ENCODE data around the gene ERC2.

ERC2 gene

DNA sequence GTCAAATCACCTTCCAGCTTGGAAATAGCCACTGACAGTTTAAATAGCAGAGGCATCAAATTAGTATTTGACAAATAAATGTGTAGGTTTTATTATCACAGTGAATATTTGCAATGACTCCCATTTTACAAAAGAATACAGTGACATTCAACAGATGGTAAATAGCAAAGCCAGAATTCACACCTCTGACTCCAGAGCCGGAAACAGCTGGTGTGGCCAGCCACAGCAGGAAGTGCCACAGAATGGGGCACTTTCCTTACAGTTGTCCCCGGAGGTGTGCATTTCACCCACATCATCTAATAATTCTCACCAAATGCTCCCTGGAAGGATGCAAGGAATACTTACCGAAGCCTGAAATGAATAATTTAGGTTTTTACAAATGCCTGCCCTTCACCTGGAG is 685.5 kb downstream of the ERC2 start:
- Mint-ChIP-seq H3K4me1 (no peaks in the 10 kb centered on the region), H3K9me3 (no peaks in the 10 kb centered on the region), H3K27ac (no peak overlapping the region), H3K4me3 (no peak overlapping the region), H3K36me3 (no peaks in the 10 kb centered on the region), H3K27me3 (peaks cover 3% of the 10 kb centered on the region)

DNA sequence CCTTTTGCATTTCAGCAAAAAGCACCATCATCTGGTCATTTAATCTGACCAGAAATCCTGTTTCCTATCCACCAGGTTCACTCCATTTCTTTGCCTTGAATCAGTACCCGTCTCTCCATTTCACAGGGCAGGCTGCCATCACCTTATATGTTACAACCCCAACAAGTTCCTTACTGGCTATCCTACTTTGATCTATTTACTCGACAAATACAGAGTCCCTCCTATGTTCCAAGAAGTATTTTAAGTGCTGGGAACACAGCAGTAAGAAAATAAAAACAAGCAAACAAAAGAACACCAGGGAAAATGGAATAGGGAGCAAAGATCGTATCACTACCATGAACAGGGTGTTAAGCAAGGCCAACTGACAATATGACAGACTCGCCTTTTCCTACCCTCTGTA is 685.9 kb downstream of the ERC2 start:
- no peaks in the 10 kb centered on the region for H3K4me1 Mint-ChIP-seq
- no peak overlapping the region for H3K4me3 Mint-ChIP-seq
- H3K27ac Mint-ChIP-seq, result no peak overlapping the region
- H3K36me3 Mint-ChIP-seq, result no peaks in the 10 kb centered on the region
- no peaks in the 10 kb centered on the region for H3K9me3 Mint-ChIP-seq
- peaks cover 3% of the 10 kb centered on the region for H3K27me3 Mint-ChIP-seq

DNA sequence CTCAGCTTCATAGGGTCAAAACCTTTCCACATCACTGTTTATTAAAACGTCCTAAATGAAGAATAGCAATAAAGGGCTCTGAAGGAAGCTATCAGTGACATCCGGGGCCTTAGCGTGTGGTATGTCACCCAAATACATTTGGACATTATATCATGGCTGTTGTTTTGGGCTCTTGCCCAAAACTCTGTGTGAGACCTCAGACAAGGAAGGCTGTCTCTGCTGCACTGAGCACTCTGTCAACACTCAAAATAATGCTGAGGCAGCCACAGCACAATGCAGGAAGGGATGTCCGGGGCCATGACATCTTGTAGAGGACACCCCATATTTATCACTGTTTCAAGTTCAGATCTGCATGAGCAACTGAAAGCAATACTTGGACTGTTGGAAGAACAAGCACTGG is 687.4 kb downstream of the ERC2 start:
- H3K4me1 Mint-ChIP-seq, result no peaks in the 10 kb centered on the region
- no peak overlapping the region for H3K4me3 Mint-ChIP-seq
- no peaks in the 10 kb centered on the region for H3K36me3 Mint-ChIP-seq
- no peak overlapping the region for H3K27ac Mint-ChIP-seq
- H3K27me3 Mint-ChIP-seq, result peaks cover 9% of the 10 kb centered on the region
- no peaks in the 10 kb centered on the region for H3K9me3 Mint-ChIP-seq

DNA sequence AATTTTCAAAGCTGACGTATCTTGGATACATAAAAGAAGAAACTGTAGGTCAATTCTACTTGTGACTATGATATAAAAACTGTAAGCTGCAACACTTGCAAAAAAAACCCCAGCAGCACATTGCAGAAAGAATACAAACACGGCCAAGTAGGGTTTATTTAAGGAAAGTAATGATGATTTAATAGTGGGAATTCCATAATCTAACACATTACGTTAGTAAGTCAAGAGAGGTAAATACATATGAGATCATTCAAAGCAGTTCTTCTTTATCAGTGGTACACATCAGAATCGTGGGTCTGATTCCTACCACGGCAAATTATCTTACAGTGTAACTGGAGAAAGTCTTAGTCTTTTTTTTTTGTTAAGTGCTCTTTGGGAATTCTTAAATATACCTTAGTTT is 688.7 kb downstream of the ERC2 start:
- no peaks in the 10 kb centered on the region for H3K36me3 Mint-ChIP-seq
- H3K4me1 Mint-ChIP-seq, result no peaks in the 10 kb centered on the region
- no peaks in the 10 kb centered on the region for H3K9me3 Mint-ChIP-seq

DNA sequence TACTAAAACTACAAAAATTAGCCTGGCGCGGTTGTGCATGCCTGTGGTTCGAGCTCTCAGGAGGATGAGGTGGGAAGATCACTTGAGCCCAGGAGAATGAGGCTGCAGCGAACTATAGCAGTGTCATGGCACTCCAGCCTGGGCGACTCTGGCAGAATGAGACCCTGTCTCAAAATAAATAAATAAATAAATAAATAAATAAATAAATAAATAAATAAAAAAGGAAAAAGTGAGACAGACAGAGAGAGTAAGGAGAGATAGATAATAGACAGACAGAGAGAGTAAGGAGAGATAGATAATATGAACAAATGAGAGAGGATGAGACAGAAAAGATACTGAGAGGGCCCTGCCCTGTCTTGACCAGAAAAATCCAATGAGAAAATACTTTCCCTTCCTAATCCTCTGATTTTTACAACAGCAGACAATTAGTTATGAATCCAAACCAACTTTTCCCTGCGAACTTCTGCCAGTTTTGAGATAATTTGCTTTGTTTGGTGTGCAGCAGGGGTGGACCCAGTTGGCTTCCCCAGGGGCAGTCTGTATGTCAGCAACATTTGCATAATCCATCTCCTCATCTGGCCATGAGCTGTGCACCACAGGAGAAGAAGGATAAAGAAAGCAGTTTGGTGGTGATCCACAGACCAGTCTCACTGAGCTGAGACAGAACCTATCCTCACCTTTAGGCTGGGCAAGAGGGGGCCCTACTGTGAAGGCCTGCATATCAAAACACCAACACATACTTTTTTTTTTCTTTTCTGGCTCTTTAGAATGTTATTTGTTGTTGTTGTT is 692.7 kb downstream of the ERC2 start:
- Mint-ChIP-seq H3K4me3 (no peak overlapping the region), H3K27me3 (peaks cover 9% of the 10 kb centered on the region), H3K27ac (no peak overlapping the region), H3K36me3 (no peaks in the 10 kb centered on the region), H3K9me3 (no peaks in the 10 kb centered on the region), H3K4me1 (no peaks in the 10 kb centered on the region)

More for the DNA sequence above, 688.7 kb downstream of the ERC2 start:
- Mint-ChIP-seq H3K4me3 (no peak overlapping the region), H3K27ac (no peak overlapping the region), H3K27me3 (peaks cover 9% of the 10 kb centered on the region)

DNA sequence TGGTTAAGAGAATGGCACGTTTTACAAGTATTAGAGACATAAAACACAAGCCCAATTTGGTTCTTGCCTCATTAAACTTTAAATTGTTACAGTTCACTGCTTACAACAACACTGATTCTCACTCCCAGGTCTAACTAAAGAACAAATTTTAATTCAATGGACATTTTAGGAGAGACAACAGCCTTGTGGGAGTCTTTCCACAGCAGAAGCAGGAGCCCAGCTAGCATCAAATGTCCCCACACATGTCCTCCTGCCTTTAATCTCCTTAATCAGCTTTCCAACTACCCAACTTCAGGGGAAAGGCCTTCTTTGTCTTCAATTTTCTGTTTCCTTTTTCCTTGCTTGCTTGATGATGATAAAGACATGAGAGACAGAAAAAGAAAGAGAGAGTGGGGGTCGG is 693.4 kb downstream of the ERC2 start:
- Mint-ChIP-seq H3K4me1 (no peaks in the 10 kb centered on the region), H3K27me3 (peaks cover 9% of the 10 kb centered on the region), H3K9me3 (no peaks in the 10 kb centered on the region), H3K27ac (no peak overlapping the region), H3K36me3 (no peaks in the 10 kb centered on the region), H3K4me3 (no peak overlapping the region)

DNA sequence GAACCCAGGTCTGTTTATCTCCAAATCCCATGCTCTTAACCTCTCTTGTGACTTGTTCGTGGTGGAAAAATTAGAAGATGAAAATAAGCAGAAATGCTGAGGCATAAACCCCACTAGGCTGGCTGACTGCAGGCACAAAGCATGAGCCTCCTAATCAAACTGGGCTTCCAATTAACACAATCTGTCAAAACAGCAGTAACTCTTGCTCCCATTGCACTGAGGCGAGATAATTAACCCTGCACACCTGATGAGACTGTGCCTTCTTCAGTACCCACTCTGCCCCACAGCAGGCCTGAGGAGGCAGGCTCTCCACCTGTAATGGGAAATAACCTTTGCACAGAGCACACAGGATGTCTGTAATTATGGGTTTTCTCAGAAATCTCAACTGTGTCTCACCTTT is 696.8 kb downstream of the ERC2 start:
- Mint-ChIP-seq H3K4me1 (no peaks in the 10 kb centered on the region), H3K27ac (no peak overlapping the region), H3K9me3 (no peaks in the 10 kb centered on the region), H3K27me3 (peaks cover 5% of the 10 kb centered on the region), H3K36me3 (no peaks in the 10 kb centered on the region), H3K4me3 (no peak overlapping the region)

DNA sequence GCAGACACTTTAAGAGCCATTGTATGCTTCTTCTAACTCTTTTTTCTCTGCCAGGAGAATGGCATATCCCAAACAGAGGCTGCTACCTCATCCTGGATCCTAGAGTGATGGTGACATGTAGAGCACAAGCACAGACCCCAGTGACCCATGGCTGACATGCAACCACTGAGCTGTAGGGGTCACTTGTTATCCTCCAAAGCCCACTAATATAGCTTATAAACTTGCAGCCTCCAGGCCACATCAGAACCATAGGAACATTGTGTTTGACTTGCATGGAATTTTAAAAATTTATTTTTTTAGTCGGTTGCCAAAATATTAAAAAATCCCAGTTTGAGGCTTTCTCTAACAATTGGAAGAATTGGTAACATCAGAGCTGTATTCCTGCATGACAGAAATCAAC is 698.2 kb downstream of the ERC2 start:
- Mint-ChIP-seq H3K9me3 (no peaks in the 10 kb centered on the region), H3K4me1 (no peaks in the 10 kb centered on the region), H3K4me3 (no peak overlapping the region), H3K27ac (no peak overlapping the region), H3K27me3 (no peaks in the 10 kb centered on the region), H3K36me3 (no peaks in the 10 kb centered on the region)

DNA sequence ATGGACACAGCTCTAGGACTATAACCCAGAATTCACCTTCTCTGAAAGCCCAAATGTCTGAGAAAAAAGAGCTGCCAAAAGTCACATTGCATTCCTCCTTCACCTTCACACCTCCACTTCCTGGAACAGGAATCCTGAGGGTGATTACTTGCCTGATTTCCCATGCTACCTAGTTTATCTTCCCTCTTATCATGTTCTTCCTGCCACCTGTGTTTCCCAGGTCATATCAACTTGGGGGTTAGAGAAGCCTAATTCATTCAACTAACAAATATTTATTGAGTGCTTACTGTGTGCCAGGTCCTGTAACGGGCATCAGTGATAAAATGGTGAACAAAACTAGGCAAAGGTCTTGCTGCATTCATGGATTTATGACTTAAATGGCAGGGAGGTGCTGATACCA is 701.5 kb downstream of the ERC2 start:
- H3K9me3 Mint-ChIP-seq, result no peaks in the 10 kb centered on the region
- H3K27ac Mint-ChIP-seq, result no peak overlapping the region
- H3K4me3 Mint-ChIP-seq, result no peak overlapping the region
- H3K4me1 Mint-ChIP-seq, result no peaks in the 10 kb centered on the region
- H3K36me3 Mint-ChIP-seq, result no peaks in the 10 kb centered on the region
- no peaks in the 10 kb centered on the region for H3K27me3 Mint-ChIP-seq

DNA sequence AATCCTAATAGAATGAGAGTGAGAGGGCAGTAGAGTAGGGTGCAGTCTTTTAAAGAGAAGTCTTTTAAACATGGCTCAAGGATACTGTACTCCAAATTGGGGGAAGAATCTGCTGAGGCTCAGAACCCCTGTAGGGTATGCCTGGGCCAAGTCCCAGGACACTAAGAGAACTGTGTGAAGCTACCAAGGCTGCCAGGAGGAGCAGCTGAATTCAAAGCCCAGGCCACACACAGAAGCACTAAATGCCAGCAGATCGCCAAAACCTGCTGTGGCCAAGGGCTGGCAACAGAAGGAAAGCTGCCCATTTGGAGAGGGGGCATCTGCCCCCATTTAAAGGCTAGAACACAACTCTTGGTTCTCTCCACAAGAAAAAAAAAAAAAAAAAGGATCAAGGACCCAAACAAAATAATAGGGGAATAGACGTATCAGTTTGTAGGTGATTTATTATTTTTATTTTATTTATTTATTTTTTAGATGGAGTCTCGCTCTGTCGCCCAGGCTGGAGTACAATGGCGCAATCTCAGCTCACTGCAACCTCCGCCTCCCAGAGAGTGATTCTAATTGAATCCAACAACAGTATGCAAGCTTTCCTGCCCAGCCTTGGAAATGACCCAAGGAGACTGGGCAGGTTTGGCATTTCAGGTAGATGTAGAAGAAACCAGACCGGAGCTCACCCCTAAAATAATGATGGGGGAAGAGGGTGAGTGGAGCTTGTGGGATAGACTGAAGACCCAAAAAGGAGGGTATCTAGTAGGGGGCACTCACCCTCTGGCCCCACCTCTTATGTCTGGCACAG is 702.2 kb downstream of the ERC2 start:
- Mint-ChIP-seq H3K27me3 (no peaks in the 10 kb centered on the region), H3K36me3 (no peaks in the 10 kb centered on the region), H3K27ac (no peak overlapping the region), H3K4me3 (no peak overlapping the region), H3K9me3 (no peaks in the 10 kb centered on the region), H3K4me1 (no peaks in the 10 kb centered on the region)

DNA sequence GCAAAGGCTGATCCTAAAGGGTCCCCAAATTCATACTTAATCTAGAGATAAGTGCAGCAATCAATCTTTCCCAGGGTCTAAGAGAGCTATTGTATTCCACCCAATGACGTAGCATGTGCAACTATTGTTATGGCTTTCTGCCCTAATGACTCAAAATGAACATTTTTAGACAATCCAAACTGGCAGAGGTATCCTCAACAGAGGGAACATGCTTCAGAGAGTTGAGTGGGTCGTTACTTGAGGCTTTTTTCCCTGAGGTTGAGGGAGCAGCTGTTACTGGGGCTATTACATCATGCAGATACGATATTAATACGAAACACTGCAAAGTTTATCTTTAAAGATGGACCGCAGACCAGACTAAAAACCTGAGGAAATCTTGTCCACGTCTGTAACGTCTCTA is 702.9 kb downstream of the ERC2 start:
- H3K4me3 Mint-ChIP-seq, result no peak overlapping the region
- H3K9me3 Mint-ChIP-seq, result no peaks in the 10 kb centered on the region
- no peaks in the 10 kb centered on the region for H3K4me1 Mint-ChIP-seq
- no peaks in the 10 kb centered on the region for H3K27me3 Mint-ChIP-seq
- no peaks in the 10 kb centered on the region for H3K36me3 Mint-ChIP-seq
- H3K27ac Mint-ChIP-seq, result no peak overlapping the region

DNA sequence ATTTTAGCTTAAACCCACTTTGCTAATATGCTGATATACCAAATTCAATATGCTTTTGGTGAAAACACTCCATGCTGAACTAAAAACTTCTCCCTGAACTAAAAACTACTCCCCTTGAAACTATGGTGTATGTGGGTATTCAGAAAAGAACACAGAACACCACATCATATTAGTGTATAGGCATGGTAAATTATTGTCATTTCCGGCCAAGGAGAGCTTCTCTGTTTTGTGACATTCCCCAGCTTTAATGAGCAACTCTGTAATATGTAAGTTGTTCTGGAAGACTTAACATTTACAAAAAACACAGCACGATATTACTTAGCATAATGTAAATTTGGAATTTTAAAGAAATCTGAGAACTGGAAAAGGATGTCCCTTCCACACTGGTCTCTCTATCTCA is 711.3 kb downstream of the ERC2 start:
- Mint-ChIP-seq H3K27me3 (no peaks in the 10 kb centered on the region), H3K4me3 (no peak overlapping the region), H3K27ac (no peak overlapping the region), H3K36me3 (no peaks in the 10 kb centered on the region), H3K9me3 (no peaks in the 10 kb centered on the region), H3K4me1 (no peaks in the 10 kb centered on the region)

DNA sequence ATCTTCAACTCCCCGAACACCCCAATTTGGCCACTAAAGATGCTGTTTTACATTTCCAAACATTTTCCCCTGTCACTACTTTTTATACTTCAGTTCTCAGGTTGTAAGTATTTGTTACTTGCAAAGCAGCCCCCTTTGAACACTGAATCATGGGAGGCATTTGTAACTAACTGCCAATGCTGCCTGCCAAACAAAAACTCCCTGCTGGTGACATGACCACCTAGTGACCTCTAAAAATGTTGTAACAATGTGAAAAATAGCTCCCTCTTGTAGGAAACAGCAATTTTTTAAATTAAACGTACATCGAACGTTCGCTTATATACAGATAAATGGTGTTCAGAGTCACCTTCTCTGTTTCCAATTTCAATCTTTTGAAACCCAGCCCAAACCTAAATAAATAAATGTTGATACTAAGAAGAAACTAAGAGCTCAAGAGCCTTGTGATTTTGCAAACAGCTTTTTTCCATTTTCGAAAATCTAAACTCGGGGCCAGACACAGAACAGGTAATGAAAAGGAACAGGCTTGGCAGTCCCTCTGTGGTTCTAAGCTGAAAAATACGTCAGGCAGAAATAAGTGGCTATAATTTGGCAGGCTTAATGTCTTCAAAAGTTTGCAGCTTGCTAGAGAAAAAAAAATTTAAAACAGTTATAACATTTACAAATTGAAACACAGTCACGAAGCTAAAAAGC is 712.6 kb downstream of the ERC2 start:
- no peak overlapping the region for H3K4me3 Mint-ChIP-seq
- no peaks in the 10 kb centered on the region for H3K4me1 Mint-ChIP-seq
- no peak overlapping the region for H3K27ac Mint-ChIP-seq
- no peaks in the 10 kb centered on the region for H3K27me3 Mint-ChIP-seq
- H3K9me3 Mint-ChIP-seq, result no peaks in the 10 kb centered on the region
- H3K36me3 Mint-ChIP-seq, result no peaks in the 10 kb centered on the region

DNA sequence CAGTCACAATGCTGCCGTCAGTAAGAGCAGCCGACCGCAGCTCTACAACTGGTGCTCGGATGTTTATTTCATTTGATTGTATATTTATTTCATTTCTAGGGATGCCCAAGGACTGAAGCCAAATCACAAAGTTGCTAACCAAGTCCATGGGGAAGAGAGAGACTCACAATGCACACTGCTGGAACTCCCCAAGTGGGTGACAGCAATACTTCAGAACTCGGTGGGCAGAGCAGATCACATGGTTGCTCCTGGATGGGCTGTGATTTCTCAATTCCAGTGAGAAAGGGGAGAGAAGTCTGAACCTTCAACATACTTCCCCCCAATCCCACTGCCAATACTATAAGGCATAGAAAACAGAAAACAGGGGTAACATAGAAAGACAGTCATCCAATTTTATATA is 715.4 kb downstream of the ERC2 start:
- Mint-ChIP-seq H3K4me1 (no peaks in the 10 kb centered on the region), H3K9me3 (no peaks in the 10 kb centered on the region), H3K36me3 (no peaks in the 10 kb centered on the region), H3K4me3 (no peak overlapping the region), H3K27me3 (no peaks in the 10 kb centered on the region), H3K27ac (no peak overlapping the region)

DNA sequence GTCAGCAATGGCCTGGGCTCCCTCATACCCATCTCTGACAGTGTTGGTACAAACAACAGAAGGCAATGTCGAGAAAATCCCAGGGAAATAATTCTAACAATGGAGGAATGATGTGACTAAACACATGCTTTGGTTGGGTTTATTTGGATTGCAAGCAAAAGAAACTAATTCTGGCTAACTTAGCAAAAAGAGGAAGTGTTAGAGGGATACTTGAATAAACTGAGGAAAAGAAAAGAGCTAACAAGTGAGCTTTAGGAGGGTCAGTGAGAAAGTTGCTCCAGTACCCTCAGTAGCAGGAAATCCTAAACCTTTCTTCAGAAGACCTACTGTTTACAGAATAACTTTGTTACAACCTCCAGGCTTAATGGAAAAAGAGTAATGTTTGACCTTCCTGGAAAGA is 716.5 kb downstream of the ERC2 start:
- H3K4me1 Mint-ChIP-seq, result no peaks in the 10 kb centered on the region

DNA sequence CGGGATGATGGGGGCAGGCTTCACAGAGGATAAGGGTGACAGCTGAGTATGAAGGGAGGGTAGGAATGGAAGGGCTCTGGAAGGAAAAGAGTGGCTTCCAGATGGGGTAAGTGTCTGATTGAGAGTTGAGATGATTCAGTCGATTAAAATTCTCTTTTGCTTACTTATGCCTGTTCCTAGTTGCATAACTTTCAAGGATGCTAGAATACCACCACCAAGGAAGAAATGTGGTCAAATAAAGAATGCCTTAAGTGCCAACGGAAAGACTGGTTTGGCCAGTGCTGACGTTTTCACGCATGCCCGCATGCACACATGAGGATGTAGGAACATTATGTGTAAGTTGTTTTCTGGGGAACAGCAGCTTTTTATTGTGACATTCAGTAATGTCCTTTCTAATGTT is 717.7 kb downstream of the ERC2 start:
- Mint-ChIP-seq H3K4me1 (no peaks in the 10 kb centered on the region), H3K27me3 (peaks cover 1% of the 10 kb centered on the region), H3K4me3 (no peak overlapping the region), H3K9me3 (no peaks in the 10 kb centered on the region), H3K36me3 (no peaks in the 10 kb centered on the region), H3K27ac (no peak overlapping the region)

More for the DNA sequence above, 716.5 kb downstream of the ERC2 start:
- Mint-ChIP-seq H3K27me3 (no peaks in the 10 kb centered on the region), H3K9me3 (no peaks in the 10 kb centered on the region), H3K4me3 (no peak overlapping the region), H3K27ac (no peak overlapping the region), H3K36me3 (no peaks in the 10 kb centered on the region)

Measured in activated naive CD4-positive, alpha-beta T cell treated with anti-CD3 and anti-CD28 coated beads, Interleukin-2, amount 50 U/mL, for 24 hours (primary cell).